ENCODE results near the gene PIGS.

- TF ChIP-seq CTCF (IDR thresholded peaks at IDR 0.05; ENCODE audit: insufficient read depth, low read depth, low read length) (no peak), EZH2 (IDR thresholded peaks at IDR 0.05; ENCODE audit: insufficient read depth, low read length) (no peak)
Observed at GRCh38 chr17:28538296-28538895, 32.9 kb downstream of the PIGS start.
